K562 (cell line): ENCODE data around the gene PFKL. TPM values are rescaled to one million over a fixed set of nuclear protein-coding genes. Genes with fewer than 3 reads are reported as not detected.

Experiments
- ATAC-seq: fragments of 200-7000 bp; cut with Tn5 transposase; 3 replicates; pipeline ENCODE4 v1.9.1; 2020; ENCODE audit warnings: moderate library complexity
- BruUV-seq: library from RNA; stranded (reverse); fragments of 400-500 nt; replicated peaks from 2 replicates; lab custom pipeline; 2021; lab: Mats Ljungman, UMichigan
- CTCF ChIA-PET: fragments of 300-600 bp; formaldehyde crosslinking; extraction: SDS; loops from one replicate; lab custom pipeline; 2021; ENCODE audit warnings: low intra/inter-chr PET ratio; lab: Yijun Ruan, JAX
- POLR2A ChIA-PET: fragments of 300-600, 350-650 bp; sonication (Branson Sonifier 250); formaldehyde crosslinking; extraction: SDS; loops from one replicate; lab custom pipeline; 2021; ENCODE audit warnings: antibody characterized with exemption, inconsistent platforms; lab: Yijun Ruan, JAX
- DNase-seq, 4 experiments: peaks; one replicate each; pipeline versions ENCODE4 v3.0.0 to v3.0.0-alpha.2; 2011 to 2018; ENCODE audit warnings: low spot score in 3 of 4, mixed read lengths in 3 of 4; ENCODE audit errors: extremely low read depth in 1 of 4
- FAIRE-seq: peaks from 2 replicates; lab custom pipeline; 2011; peaks lifted over from hg19 to GRCh38; lab: Jason Lieb, UNC
- H2AFZ ChIP-seq: 2 replicates; pipeline ENCODE4 v1.6.0; 2011; ENCODE audit warnings: low read depth, low read length, control low read depth, inconsistent platforms
- H3K27ac ChIP-seq: fragments of 200-600 bp; 3 replicates; pipeline ENCODE4 v1.8.0; 2011; ENCODE audit warnings: low read depth, mild to moderate bottlenecking, control low read depth, inconsistent platforms, low read length, moderate library complexity, mixed read lengths; ENCODE audit errors: extremely low read depth
- H3K27me3 ChIP-seq, 2 experiments: fragments of 300-600 bp in 1 of 2; 2 replicates in 1 of 2; 3 replicates in 1 of 2; pipeline versions ENCODE4 v1.6.0 to v1.8.0; 2011; ENCODE audit warnings: inconsistent platforms in 2 of 2, low read length in 2 of 2, mild to moderate bottlenecking in 1 of 2, mixed read lengths in 1 of 2, moderate library complexity in 1 of 2; ENCODE audit not compliant: control insufficient read depth in 2 of 2, insufficient read depth in 2 of 2
- H3K36me3 ChIP-seq: fragments of 300-600 bp; 3 replicates; pipeline ENCODE4 v1.8.0; 2011; ENCODE audit warnings: mild to moderate bottlenecking, low read length, inconsistent platforms; ENCODE audit not compliant: control insufficient read depth, insufficient read depth
- H3K4me1 ChIP-seq, 2 experiments: fragments of 200-600 bp in 1 of 2; replicated peaks in 1 of 2; 2 replicates in 1 of 2; 3 replicates in 1 of 2; pipeline versions ENCODE4 v1.5.1 to v1.8.0; 2011; ENCODE audit warnings: inconsistent platforms in 2 of 2, low read length in 2 of 2, mild to moderate bottlenecking in 1 of 2, mixed read lengths in 1 of 2, moderate library complexity in 1 of 2; ENCODE audit not compliant: control insufficient read depth in 2 of 2, insufficient read depth in 2 of 2
- H3K4me2 ChIP-seq: 2 replicates; pipeline ENCODE4 v1.6.1; 2011; ENCODE audit warnings: low read length, control low read depth, inconsistent platforms, mixed read lengths; ENCODE audit not compliant: insufficient read depth
- H3K4me3 ChIP-seq: fragments of 200-600 bp; sonication (generic), shearing (Covaris generic); 2 replicates; pipeline ENCODE4 v1.5.1; 2016; ENCODE audit warnings: control low read depth, inconsistent platforms
- H3K79me2 ChIP-seq: fragments of 200-600 bp; 3 replicates; pipeline ENCODE4 v1.8.0; 2011; ENCODE audit warnings: low read length, inconsistent platforms; ENCODE audit not compliant: control insufficient read depth, insufficient read depth
- H3K9ac ChIP-seq, 2 experiments: 2 replicates each; pipeline versions ENCODE4 v1.6.0 to v1.6.1; 2011; ENCODE audit warnings: low read depth in 2 of 2, low read length in 2 of 2, control low read depth in 1 of 2, inconsistent platforms in 1 of 2, mild to moderate bottlenecking in 1 of 2, mixed read lengths in 1 of 2; ENCODE audit not compliant: insufficient read depth in 1 of 2
- H3K9me1 ChIP-seq: one replicate; pipeline ENCODE4 v1.6.0; 2011; ENCODE audit warnings: inconsistent platforms, mild to moderate bottlenecking, low read length, moderate library complexity; ENCODE audit not compliant: control insufficient read depth, insufficient read depth
- H3K9me3 ChIP-seq: replicated peaks from 2 replicates; pipeline ENCODE4 v1.5.1; 2011; ENCODE audit warnings: low read depth, low read length, inconsistent platforms; ENCODE audit not compliant: control insufficient read depth, insufficient read depth
- H4K20me1 ChIP-seq: replicated peaks from 2 replicates; pipeline ENCODE4 v1.6.1; 2011; ENCODE audit warnings: low read length, inconsistent platforms, mixed read lengths; ENCODE audit not compliant: control insufficient read depth, insufficient read depth
- CCNT2 ChIP-seq: IDR thresholded peaks from 2 replicates; pipeline ENCODE4 v1.6.1; 2011; ENCODE audit warnings: borderline replicate concordance, low read depth, mild to moderate bottlenecking, moderate library complexity, mixed read lengths, low read length; ENCODE audit not compliant: insufficient read length; ENCODE audit errors: extremely low read depth
- DACH1 ChIP-seq: fragments of 450-650 bp; IDR thresholded peaks from 2 replicates; pipeline ENCODE4 v1.6.1; 2018; ENCODE audit not compliant: partially characterized antibody
- FOXM1 ChIP-seq, 2 experiments: fragments of 450-650 bp in 1 of 2; sonication (generic) in 1 of 2; formaldehyde crosslinking in 1 of 2; IDR thresholded peaks; 2 replicates each; pipeline versions ENCODE4 v1.6.1 to v1.9.0; 2017 to 2022; ENCODE audit warnings: low read depth in 2 of 2, mild to moderate bottlenecking in 2 of 2, missing genetic modification reagents in 1 of 2, moderate library complexity in 1 of 2
- L3MBTL2 ChIP-seq: fragments of 450-650 bp; IDR thresholded peaks from 2 replicates; pipeline ENCODE4 v1.6.1; 2016; ENCODE audit warnings: mild to moderate bottlenecking, moderate library complexity
- NR2C2 ChIP-seq, 2 experiments: fragments of 200-800 bp in 1 of 2; sonication (Bioruptor generic) in 1 of 2; sonication (generic) in 1 of 2; formaldehyde crosslinking in 1 of 2; IDR thresholded peaks; 2 replicates each; pipeline versions ENCODE4 v1.6.1 to v1.8.0; 2016 to 2022; ENCODE audit warnings: mild to moderate bottlenecking in 1 of 2, missing compliant biosample characterization in 1 of 2, missing genetic modification characterization in 1 of 2, missing genetic modification reagents in 1 of 2
- POLR3A ChIP-seq: IDR thresholded peaks from 2 replicates; pipeline ENCODE4 v1.6.1; 2011; ENCODE audit warnings: borderline replicate concordance, mild to moderate bottlenecking, moderate library complexity; ENCODE audit not compliant: insufficient read length, insufficient read depth; ENCODE audit errors: extremely low read depth
- SRSF9 ChIP-seq: fragments of 200-400 bp; formaldehyde crosslinking; IDR thresholded peaks from 2 replicates; pipeline ENCODE4 v1.6.1; 2017; ENCODE audit warnings: low read depth, low read length, borderline replicate concordance
- VEZF1 ChIP-seq: fragments of 200-800 bp; sonication (Bioruptor generic); IDR thresholded peaks from 2 replicates; pipeline ENCODE4 v1.6.1; 2017; ENCODE audit warnings: missing genetic modification characterization, missing compliant biosample characterization
- ZC3H4 ChIP-seq: sonication (generic); formaldehyde crosslinking; IDR thresholded peaks from 2 replicates; pipeline ENCODE4 v1.9.0; 2021; ENCODE audit warnings: missing genetic modification reagents, borderline replicate concordance
- WGBS: fragments of 100-300 bp; shearing (Covaris generic); methylation state at CpG from one replicate; pipeline ENCODE4 v1.1.6; 2016; ENCODE audit warnings: low coverage, mixed read lengths; ENCODE audit not compliant: insufficient coverage; ENCODE audit errors: missing lambda C conversion rate; 5-methylcytosine and 5-hydroxymethylcytosine counted together
- in situ Hi-C: fragments of 300-500 bp; cut with MboI; formaldehyde crosslinking; loops from 4 replicates; pipeline ENCODE4 v1.15.0; 2018; ENCODE audit warnings: inconsistent platforms, mixed read lengths
- intact Hi-C: fragments of 100-400 bp; cut with micrococcal nuclease; formaldehyde crosslinking; loops from 2 replicates; pipeline ENCODE4 v1.14.2; 2022
- polyA plus RNA-seq, 8 experiments: library from polyadenylated mRNA; depleted of rRNA in 4 of 8; stranded (reverse) in 5 of 8; unstranded in 3 of 8; fragments of >200 nt; fragmentation: Nextera tagmentation in 2 of 8; fragmentation: Illumina TruSeq in 1 of 8; extraction: Ambion mirVana in 2 of 8; extraction: Trizol in 1 of 8; gene quantifications; 2 replicates each; pipeline versions ENCODE4 v1.2.1 to v1.2.3, GENCODE V29; 2011 to 2014; ENCODE audit warnings: inconsistent platforms in 1 of 8, missing spikeins in 1 of 8
- total RNA-seq, 7 experiments: library from RNA; depleted of rRNA in 6 of 7; stranded (reverse); fragments of >200 nt in 6 of 7; fragmentation: Illumina TruSeq in 2 of 7; extraction: Trizol in 2 of 7; gene quantifications; 2 replicates each; pipeline versions ENCODE4 v1.2.1 to v1.2.3, GENCODE V29; 2011 to 2021; ENCODE audit warnings: low replicate concordance in 1 of 7
- TF ChIP-seq, protein P1 (sequence below): sonication (generic); formaldehyde crosslinking; IDR thresholded peaks from 2 replicates; pipeline ENCODE4 v1.9.0; 2022; ENCODE audit warnings: mild to moderate bottlenecking, missing genetic modification reagents
- TF ChIP-seq, protein P2 (sequence below): fragments of 450-650 bp; formaldehyde crosslinking; IDR thresholded peaks from 2 replicates; pipeline ENCODE4 v1.4.0; 2020; ENCODE audit warnings: mild to moderate bottlenecking

Gene PFKL
- total and polyA plus RNA-seq, 9 of the 15 experiments (the other 6 are each of a cell fraction or from before 2014, with no cell fraction given), result 1.1 to 124 (median 45.6) TPM

DNA sequence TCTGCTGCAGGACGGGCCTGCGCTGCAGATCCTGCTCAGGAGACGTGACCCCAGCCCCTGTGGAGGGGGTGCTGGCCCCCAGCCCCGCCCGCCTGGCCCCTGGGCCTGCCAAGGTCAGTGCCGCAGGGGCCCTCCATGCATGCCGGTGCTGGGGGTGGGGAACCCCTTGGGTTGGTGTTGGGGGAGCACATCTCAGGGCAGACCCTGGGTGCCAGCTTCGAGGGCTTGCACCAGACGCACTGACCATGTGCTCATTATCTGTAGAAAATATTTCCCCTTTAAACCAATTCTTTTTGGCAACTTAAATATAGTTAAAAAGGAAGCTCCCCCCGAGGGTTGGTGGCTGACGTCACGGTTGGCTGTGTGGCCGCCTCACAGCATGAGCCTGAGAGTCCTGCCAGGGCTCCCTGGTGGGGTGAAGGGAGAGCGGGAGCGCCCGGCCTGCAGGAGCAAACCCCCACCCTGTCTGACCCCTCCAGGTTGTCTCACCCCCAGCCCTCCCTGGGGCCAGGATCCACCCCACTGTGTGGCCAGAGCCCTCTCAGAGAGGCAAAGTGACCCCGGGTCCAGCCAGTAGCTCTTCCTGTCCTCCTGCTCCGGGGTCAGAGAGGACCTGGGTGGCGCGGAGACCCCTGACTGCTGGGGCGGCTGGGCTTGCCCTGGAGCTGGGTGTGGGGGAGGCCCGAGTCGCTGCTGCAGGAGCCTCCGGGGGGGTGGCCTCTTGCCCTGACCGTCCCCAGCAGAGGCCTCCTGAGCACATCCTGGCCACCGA, 5.3 kb upstream of the PFKL start (continued):
- TF ChIP-seq VEZF1 (CRISPR knock-in tag) (peak; percentile 42; the same call in 1 of the 2 replicates), L3MBTL2 (peak; percentile 64)
- TF ChIP-seq, protein P1, sequence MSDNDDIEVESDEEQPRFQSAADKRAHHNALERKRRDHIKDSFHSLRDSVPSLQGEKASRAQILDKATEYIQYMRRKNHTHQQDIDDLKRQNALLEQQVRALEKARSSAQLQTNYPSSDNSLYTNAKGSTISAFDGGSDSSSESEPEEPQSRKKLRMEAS (CRISPR knock-in tag), result peak; percentile 42; the same call in 1 of the 2 replicates
- TF ChIP-seq, protein P2, sequence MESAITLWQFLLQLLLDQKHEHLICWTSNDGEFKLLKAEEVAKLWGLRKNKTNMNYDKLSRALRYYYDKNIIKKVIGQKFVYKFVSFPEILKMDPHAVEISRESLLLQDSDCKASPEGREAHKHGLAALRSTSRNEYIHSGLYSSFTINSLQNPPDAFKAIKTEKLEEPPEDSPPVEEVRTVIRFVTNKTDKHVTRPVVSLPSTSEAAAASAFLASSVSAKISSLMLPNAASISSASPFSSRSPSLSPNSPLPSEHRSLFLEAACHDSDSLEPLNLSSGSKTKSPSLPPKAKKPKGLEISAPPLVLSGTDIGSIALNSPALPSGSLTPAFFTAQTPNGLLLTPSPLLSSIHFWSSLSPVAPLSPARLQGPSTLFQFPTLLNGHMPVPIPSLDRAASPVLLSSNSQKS (CRISPR knock-in tag), result no peak
- TF ChIP-seq, all 486 proteins: peak for 6

- H3K27me3 ChIP-seq, result peaks cover 7 to 31% of the 10 kb centered on the region in 2 experiments; a peak in 3 of 5 replicates
- WGBS, result 22% methylated on average over 14 of the region's 14 CpGs
- intact Hi-C loops (no loop called here), in situ Hi-C loops (loop anchor here (25.0 kb wide), 1 partner anchor 133 kb away; no protein-coding TSS in a partner anchor)
- H3K4me2 ChIP-seq, result no peak overlapping the region
- peaks cover 7% of the 10 kb centered on the region; the same call in 1 of the 2 replicates for H4K20me1 ChIP-seq
- no peaks in the 10 kb centered on the region for H3K36me3 ChIP-seq
- H3K4me1 ChIP-seq, result peaks cover 6 to 72% of the 10 kb centered on the region in 2 experiments
- no peak for TF ChIP-seq POLR3A
- no peak for TF ChIP-seq NR2C2 (CRISPR knock-in tag; IDR thresholded peaks at IDR 0.05)
- TF ChIP-seq NR2C2 (tag; IDR thresholded peaks at IDR 0.05), result no peak
- TF ChIP-seq FOXM1 (IDR thresholded peaks at IDR 0.05; ENCODE audit: low read depth), result no peak
- TF ChIP-seq FOXM1 (CRISPR knock-in tag; IDR thresholded peaks at IDR 0.05; ENCODE audit: low read depth), result no peak
- no peak for TF ChIP-seq SRSF9
- TF ChIP-seq ZC3H4 (CRISPR knock-in tag), result no peak
- TF ChIP-seq DACH1, result no peak
- no peak for TF ChIP-seq CCNT2
- BruUV-seq, result no TSS peak
- no peaks in the 10 kb centered on the region for H3K9me3 ChIP-seq
- DNase-seq (no peak), FAIRE-seq (no peak), ATAC-seq (no peak)
- H3K79me2 ChIP-seq, result peaks cover 3% of the 10 kb centered on the region; the same call in 1 of the 3 replicates
- H3K9ac ChIP-seq, result peak overlapping the region in 1 of 2 experiments; percentile 75; a peak in 1 of 4 replicates
- no peak overlapping the region for H3K27ac ChIP-seq
- H2AFZ ChIP-seq, result no peak overlapping the region
- H3K9me1 ChIP-seq, result peaks cover 3% of the 10 kb centered on the region
- ChIA-PET CTCF (no interaction called here), POLR2A (interaction anchor here (1.3 kb wide), 1 partner anchor 8 kb away, joined by 3 read pairs; no protein-coding TSS in a partner anchor)
- H3K4me3 ChIP-seq, result no peak overlapping the region
Observed at GRCh38 chr21:44295163-44295573, 4.7 kb upstream of the PFKL start.
